HepG2 (cell line): Measurements from ENCODE around the gene RARS2. TPM values are rescaled to one million over a fixed set of nuclear protein-coding genes. Genes with fewer than 3 reads are reported as not detected.

Experiments used
- ARID3A ChIP-seq: IDR thresholded peaks from 2 replicates; pipeline ENCODE4 v1.6.1; 2012; ENCODE audit warnings: low read depth, low read length, improper control_type of control experiment
- ATF6 ChIP-seq: sonication (generic); formaldehyde crosslinking; conservative IDR thresholded peaks from 2 replicates; pipeline ENCODE4 v1.4.0; 2020; ENCODE audit warnings: missing genetic modification reagents
- ATF7 ChIP-seq, 2 experiments: fragments of 450-650 bp in 1 of 2; sonication (generic) in 1 of 2; formaldehyde crosslinking in 1 of 2; IDR thresholded peaks; 2 replicates each; pipeline versions ENCODE4 v1.4.0 to v1.6.1; 2016 to 2020; ENCODE audit warnings: antibody characterized with exemption in 1 of 2, mild to moderate bottlenecking in 1 of 2, missing genetic modification reagents in 1 of 2
- EEA1 ChIP-seq: sonication (generic); formaldehyde crosslinking; IDR thresholded peaks from 2 replicates; pipeline ENCODE4 v1.5.1; 2020; ENCODE audit warnings: mild to moderate bottlenecking, missing genetic modification reagents, borderline replicate concordance
- FOXA3 ChIP-seq: IDR thresholded peaks from 2 replicates; pipeline ENCODE4 v1.6.1; 2016; ENCODE audit warnings: missing genetic modification reagents, missing compliant biosample characterization
- GMEB1 ChIP-seq: sonication (generic); formaldehyde crosslinking; IDR thresholded peaks from 2 replicates; pipeline ENCODE4 v1.5.1; 2020; ENCODE audit warnings: missing genetic modification reagents, mild to moderate bottlenecking, borderline replicate concordance
- HOMEZ ChIP-seq: IDR thresholded peaks from 2 replicates; pipeline ENCODE4 v1.6.1; 2016; ENCODE audit warnings: low read depth
- NCOA2 ChIP-seq: sonication (generic); formaldehyde crosslinking; IDR thresholded peaks from 2 replicates; pipeline ENCODE4 v1.8.0; 2022; ENCODE audit warnings: inconsistent platforms
- NONO ChIP-seq, 2 experiments: fragments of 450-650 bp in 1 of 2; sonication (generic) in 1 of 2; formaldehyde crosslinking in 1 of 2; IDR thresholded peaks in 1 of 2; conservative IDR thresholded peaks in 1 of 2; 2 replicates each; pipeline versions ENCODE4 v1.6.1 to v1.8.0; 2017 to 2022; ENCODE audit warnings: mild to moderate bottlenecking in 1 of 2, missing genetic modification reagents in 1 of 2, moderate library complexity in 1 of 2
- POLR2A ChIP-seq, 2 experiments: IDR thresholded peaks; 2 replicates each; pipeline ENCODE4 v1.6.1; 2011; ENCODE audit warnings: low read depth in 2 of 2, low read length in 2 of 2, mild to moderate bottlenecking in 1 of 2, moderate library complexity in 1 of 2; ENCODE audit not compliant: insufficient read depth in 1 of 2
- SALL1 ChIP-seq: sonication (generic); formaldehyde crosslinking; IDR thresholded peaks from 2 replicates; pipeline ENCODE4 v1.8.0; 2022; ENCODE audit warnings: mild to moderate bottlenecking, missing genetic modification reagents
- STAT5B ChIP-seq: sonication (generic); formaldehyde crosslinking; IDR thresholded peaks from 2 replicates; pipeline ENCODE4 v1.4.0; 2020; ENCODE audit warnings: missing genetic modification reagents
- STAT6 ChIP-seq: sonication (generic); formaldehyde crosslinking; IDR thresholded peaks from 2 replicates; pipeline ENCODE4 v1.4.0; 2020; ENCODE audit warnings: missing genetic modification reagents, mild to moderate bottlenecking, borderline replicate concordance
- TEAD3 ChIP-seq: optimal IDR thresholded peaks from 2 replicates; pipeline ENCODE3; 2016; ENCODE audit warnings: borderline replicate concordance
- ZFY ChIP-seq: sonication (generic); formaldehyde crosslinking; IDR thresholded peaks from 2 replicates; pipeline ENCODE4 v1.4.0; 2020; ENCODE audit warnings: missing genetic modification reagents
- ZNF10 ChIP-seq: sonication (generic); formaldehyde crosslinking; IDR thresholded peaks from 2 replicates; pipeline ENCODE4 v1.4.0; 2020; ENCODE audit warnings: mild to moderate bottlenecking, low read depth, missing genetic modification reagents, borderline replicate concordance
- ZNF383 ChIP-seq: sonication (generic); formaldehyde crosslinking; IDR thresholded peaks from 2 replicates; pipeline ENCODE4 v1.4.0; 2020; ENCODE audit warnings: missing genetic modification reagents, mild to moderate bottlenecking, borderline replicate concordance
- ZNF629 ChIP-seq: sonication (generic); formaldehyde crosslinking; conservative IDR thresholded peaks from 2 replicates; pipeline ENCODE4 v1.5.0; 2020; ENCODE audit warnings: missing genetic modification reagents
- ZNF709 ChIP-seq: sonication (generic); formaldehyde crosslinking; IDR thresholded peaks from 2 replicates; pipeline ENCODE4 v1.5.0; 2020; ENCODE audit warnings: mild to moderate bottlenecking, missing genetic modification reagents
- polyA plus RNA-seq, 8 experiments: library from polyadenylated mRNA; depleted of rRNA in 3 of 8; stranded (reverse) in 7 of 8; unstranded in 1 of 8; fragments of >200 nt; fragmentation: Illumina TruSeq in 4 of 8; extraction: Trizol in 4 of 8; gene quantifications; 2 replicates each; pipeline versions ENCODE4 v1.2.1 to v1.2.3, GENCODE V29; 2011 to 2016; ENCODE audit warnings: low read depth in 4 of 8, missing spikeins in 1 of 8, mixed read lengths in 1 of 8; ENCODE audit not compliant: insufficient read depth in 1 of 8
- total RNA-seq, 5 experiments: library from RNA; depleted of rRNA; stranded (reverse); fragments of >200 nt; fragmentation: Illumina TruSeq; extraction: Trizol; gene quantifications; 2 replicates each; pipeline ENCODE4 v1.2.3, GENCODE V29; 2016; ENCODE audit warnings: low read depth in 1 of 5

The RARS2 gene
- total and polyA plus RNA-seq, 2 of the 13 experiments (the other 11 are each of a cell fraction or from before 2014, with no cell fraction given), result 23.4 to 80.1 TPM

- TF ChIP-seq HOMEZ (CRISPR knock-in tag), result peak; percentile 85
- peak; percentile 23 to 29; a peak in 1 of 4 replicates for TF ChIP-seq POLR2A (IDR thresholded peaks at IDR 0.05; ENCODE audit: insufficient read depth in 1 of 2, low read depth in 2 of 2, low read length in 2 of 2)
- no peak for TF ChIP-seq ZFY (CRISPR knock-in tag)
- no peak for TF ChIP-seq NONO (IDR thresholded peaks at IDR 0.05)
- peak; percentile 48; the same call in 1 of the 2 replicates for TF ChIP-seq NONO (CRISPR knock-in tag; conservative IDR thresholded peaks at IDR 0.05)
- no peak for TF ChIP-seq ATF6 (CRISPR knock-in tag)
- peak; percentile 91 for TF ChIP-seq NCOA2
- peak; percentile 92 for TF ChIP-seq FOXA3 (CRISPR knock-in tag)
- peak; percentile 41; the same call in 1 of the 2 replicates for TF ChIP-seq ATF7 (IDR thresholded peaks at IDR 0.05)
- no peak for TF ChIP-seq ATF7 (CRISPR knock-in tag; IDR thresholded peaks at IDR 0.05)
- TF ChIP-seq STAT6, result no peak
- TF ChIP-seq ZNF709 (CRISPR knock-in tag), result peak; percentile 86; the same call in 1 of the 2 replicates
- 0 out of 2 replicates have a peak, but pooled peaks have one; percentile 27 for TF ChIP-seq STAT5B (CRISPR knock-in tag)
- no peak for TF ChIP-seq ZNF10 (CRISPR knock-in tag)
- TF ChIP-seq ZNF383 (CRISPR knock-in tag), result no peak
- peak; percentile 80 for TF ChIP-seq ARID3A
- TF ChIP-seq GMEB1, result no peak
- TF ChIP-seq ZNF629 (CRISPR knock-in tag), result no peak
- peak; percentile 86 for TF ChIP-seq SALL1
- peak; percentile 78 for TF ChIP-seq TEAD3
- no peak for TF ChIP-seq EEA1 (CRISPR knock-in tag)
Observed at GRCh38 chr6:87534377-87535047, 55.3 kb downstream of the RARS2 start (continued).
